OCI-LY3 (cell line): ENCODE measurements around the gene TP53.

Experiments used
- EZH2phosphoT487 ChIP-seq: fragments of 200-600 bp; shearing (Covaris generic); IDR thresholded peaks from 2 replicates; pipeline ENCODE4 v1.6.1; 2018; ENCODE audit warnings: antibody characterized with exemption, mixed run types, low read depth
- TF ChIP-seq, protein P1 (sequence below): fragments of 200-600, 300-600 bp; sonication (generic); IDR thresholded peaks from 2 replicates; pipeline ENCODE4 v1.5.1; 2014; ENCODE audit warnings: antibody characterized with exemption, low read length, low read depth

DNA sequence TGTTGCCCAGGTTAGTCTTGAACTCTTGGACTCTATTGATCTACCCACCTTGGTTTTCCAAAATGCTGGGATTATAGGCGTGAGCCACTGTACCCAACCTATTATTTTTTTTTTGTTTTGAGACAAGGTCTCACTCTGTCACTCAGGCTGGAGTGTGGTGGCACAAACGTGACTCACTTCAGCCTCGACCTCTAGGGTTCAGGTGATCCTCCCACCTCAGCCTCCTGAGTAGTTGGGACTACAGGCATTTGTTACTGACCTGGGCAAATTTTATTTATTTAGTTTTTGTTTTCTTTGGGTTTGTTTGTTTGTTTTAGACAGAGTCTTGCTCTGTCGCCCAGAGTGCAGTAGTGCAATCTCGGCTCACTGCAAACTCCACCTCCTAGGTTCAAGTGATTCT is 63.6 kb downstream of the TP53 start:
- TF ChIP-seq, protein P1, sequence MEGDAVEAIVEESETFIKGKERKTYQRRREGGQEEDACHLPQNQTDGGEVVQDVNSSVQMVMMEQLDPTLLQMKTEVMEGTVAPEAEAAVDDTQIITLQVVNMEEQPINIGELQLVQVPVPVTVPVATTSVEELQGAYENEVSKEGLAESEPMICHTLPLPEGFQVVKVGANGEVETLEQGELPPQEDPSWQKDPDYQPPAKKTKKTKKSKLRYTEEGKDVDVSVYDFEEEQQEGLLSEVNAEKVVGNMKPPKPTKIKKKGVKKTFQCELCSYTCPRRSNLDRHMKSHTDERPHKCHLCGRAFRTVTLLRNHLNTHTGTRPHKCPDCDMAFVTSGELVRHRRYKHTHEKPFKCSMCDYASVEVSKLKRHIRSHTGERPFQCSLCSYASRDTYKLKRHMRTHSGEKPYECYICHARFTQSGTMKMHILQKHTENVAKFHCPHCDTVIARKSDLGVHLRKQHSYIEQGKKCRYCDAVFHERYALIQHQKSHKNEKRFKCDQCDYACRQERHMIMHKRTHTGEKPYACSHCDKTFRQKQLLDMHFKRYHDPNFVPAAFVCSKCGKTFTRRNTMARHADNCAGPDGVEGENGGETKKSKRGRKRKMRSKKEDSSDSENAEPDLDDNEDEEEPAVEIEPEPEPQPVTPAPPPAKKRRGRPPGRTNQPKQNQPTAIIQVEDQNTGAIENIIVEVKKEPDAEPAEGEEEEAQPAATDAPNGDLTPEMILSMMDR: no peak
- TF ChIP-seq EZH2phosphoT487: no peak
